Esophagus squamous epithelium (tissue), 5 donors: ENCODE data around the gene PLSCR2. TPM values are rescaled to one million over a fixed set of nuclear protein-coding genes. Genes with fewer than 3 reads are reported as not detected.
"Not testable (repeated sequence)": the region's sequence is repeated elsewhere in the genome, so short reads cannot be mapped to it uniquely, and the experiment has no call there.

ENCODE experiments used
- DNase-seq: peaks from one replicate; lab custom pipeline; 2025; lab: John Stamatoyannopoulos, UW
- H3K27ac ChIP-seq, 4 donors: fragments of 200-600 bp; sonication (generic); one replicate each; pipeline ENCODE4 v1.5.1; 2016 to 2019; ENCODE audit warnings: mild to moderate bottlenecking in 1 of 4
- H3K27me3 ChIP-seq, 4 donors: fragments of 200-600 bp; sonication (generic); 1 replicate in 3 of 4; 2 replicates in 1 of 4; pipeline versions ENCODE4 v1.5.1 to v1.6.0; 2017 to 2021; ENCODE audit warnings: antibody characterized with exemption in 1 of 4
- H3K36me3 ChIP-seq, 3 donors: fragments of 200-600 bp; sonication (generic); one replicate each; pipeline ENCODE4 v1.5.1; 2016 to 2019
- H3K4me1 ChIP-seq, 3 donors: fragments of 200-600 bp; sonication (generic); one replicate each; pipeline ENCODE4 v1.5.1; 2017 to 2019
- H3K4me3 ChIP-seq, 4 donors: fragments of 200-600 bp; sonication (generic); 1 replicate in 3 of 4; 2 replicates in 1 of 4; pipeline ENCODE4 v1.5.1; 2016 to 2019; ENCODE audit warnings: mild to moderate bottlenecking in 2 of 4, moderate library complexity in 1 of 4
- H3K9me3 ChIP-seq, 3 donors: fragments of 200-600 bp; sonication (generic); one replicate each; pipeline ENCODE4 v1.5.1; 2016 to 2019
- CTCF ChIP-seq, 6 experiments: fragments of 450-650 bp in 4 of 6; fragments of 200-600 bp in 2 of 6; sonication (generic) in 2 of 6; IDR thresholded peaks; one replicate each; pipeline ENCODE4 v1.5.1; 2016 to 2019; ENCODE audit warnings: antibody characterized with exemption in 6 of 6, mild to moderate bottlenecking in 4 of 6, moderate library complexity in 4 of 6
- POLR2A ChIP-seq, 4 donors: fragments of 450-650 bp; IDR thresholded peaks; one replicate each; pipeline ENCODE4 v1.6.1; 2017; ENCODE audit warnings: antibody characterized with exemption in 4 of 4, mild to moderate bottlenecking in 4 of 4, moderate library complexity in 3 of 4
- WGBS, 2 donors: methylation state at CpG; one replicate each; pipeline ENCODE4 v1.1.5; 2018; 5-methylcytosine and 5-hydroxymethylcytosine counted together
- intact Hi-C: fragments of 100-400 bp; cut with DNase I; formaldehyde crosslinking; loops from one replicate; pipeline ENCODE4 v1.15.0; 2022
- total RNA-seq, 4 donors: library from RNA; depleted of rRNA; stranded (reverse); fragments of >200 nt; gene quantifications; one replicate each; pipeline ENCODE4 v1.1.0, GENCODE V29; 2016
- donor health status: DM: yes; HTN: yes; CAD: no.

The PLSCR2 gene
- total RNA-seq, 4 donors from 2014 or later = not detected

GRCh38 chr3:146502887-146503460 is 33.6 kb upstream of the PLSCR2 start:
- Histone ChIP-seq H3K9me3 (no peaks in the 10 kb centered on the region), H3K27ac (peak overlapping the region in 3 of 4 donors; percentile 46 to 55 (median 51)), H3K4me3 (no peak overlapping the region), H3K36me3 (no peaks in the 10 kb centered on the region), H3K4me1 (peaks cover 0 to 49% (median 17%) of the 10 kb centered on the region in 3 donors), H3K27me3 (no peaks in the 10 kb centered on the region)
- 33 to 67% methylated on average over 1 of the region's 1 CpG for WGBS, 2 donors
- TF ChIP-seq CTCF (IDR thresholded peaks at IDR 0.05) (no peak), POLR2A (IDR thresholded peaks at IDR 0.05) (no peak)
- intact Hi-C loops = no loop called here
- DNase-seq = no peak

- TF ChIP-seq POLR2A (IDR thresholded peaks at IDR 0.05) = no peak
- TF ChIP-seq CTCF (IDR thresholded peaks at IDR 0.05) = no peak
- DNase-seq = no peak
- H3K4me3 ChIP-seq = no peak overlapping the region
- no peak overlapping the region for H3K27ac ChIP-seq
- intact Hi-C loops = no loop called here
- H3K9me3 ChIP-seq = no peaks in the 10 kb centered on the region
- no peaks in the 10 kb centered on the region for H3K27me3 ChIP-seq
- no peaks in the 10 kb centered on the region for H3K36me3 ChIP-seq
- H3K4me1 ChIP-seq = peaks cover 0 to 42% (median 12%) of the 10 kb centered on the region in 3 donors
Observed at GRCh38 chr3:146501752-146502151, 32.4 kb upstream of the PLSCR2 start.

GRCh38 chr3:146499701-146500100 is 30.3 kb upstream of the PLSCR2 start:
- intact Hi-C loops = no loop called here
- Histone ChIP-seq H3K4me3 (no peak overlapping the region), H3K4me1 (peaks cover 0 to 22% (median 6%) of the 10 kb centered on the region in 3 donors), H3K36me3 (no peaks in the 10 kb centered on the region), H3K9me3 (no peaks in the 10 kb centered on the region), H3K27me3 (no peaks in the 10 kb centered on the region), H3K27ac (no peak overlapping the region)
- 67 to 70% methylated on average over 1 of the region's 1 CpG for WGBS, 2 donors
- DNase-seq = no peak
- TF ChIP-seq CTCF (IDR thresholded peaks at IDR 0.05) = no peak
- TF ChIP-seq POLR2A (IDR thresholded peaks at IDR 0.05) = no peak

GRCh38 chr3:146498002-146498736 is 28.8 kb upstream of the PLSCR2 start:
- TF ChIP-seq POLR2A (IDR thresholded peaks at IDR 0.05) (no peak), CTCF (IDR thresholded peaks at IDR 0.05) (no peak)
- 81% methylated on average over 10 to 13 of the region's 13 CpGs for WGBS, 2 donors

GRCh38 chr3:146497145-146497843 is 27.9 kb upstream of the PLSCR2 start:
- H3K27me3 ChIP-seq, H3K36me3 ChIP-seq, DNase-seq, H3K9me3 ChIP-seq, H3K27ac ChIP-seq, H3K4me1 ChIP-seq, intact Hi-C loops, H3K4me3 ChIP-seq: not testable (repeated sequence)
- WGBS, 2 donors = 80 to 100% methylated on average over 1 to 3 of the region's 28 CpGs

More at GRCh38 chr3:146498002-146498736, 28.8 kb upstream of the PLSCR2 start:
- Histone ChIP-seq H3K27me3 (no peaks in the 10 kb centered on the region), H3K4me1 (peaks cover 0 to 13% (median under 1%) of the 10 kb centered on the region in 3 donors), H3K9me3 (no peaks in the 10 kb centered on the region), H3K4me3 (no peak overlapping the region), H3K27ac (no peak overlapping the region), H3K36me3 (no peaks in the 10 kb centered on the region)
- intact Hi-C loops = no loop called here
- no peak for DNase-seq
